Measurements from ENCODE around the gene RPP25L.

GRCh38 chr9:34579808-34580163 lies 32.1 kb downstream of the RPP25L start:
- TF ChIP-seq USF2 (IDR thresholded peaks at IDR 0.05; ENCODE audit: borderline replicate concordance, low read depth, low read length): no peak
- TF ChIP-seq CTCF (IDR thresholded peaks at IDR 0.05): no peak
- no peak for TF ChIP-seq MAX (IDR thresholded peaks at IDR 0.05; ENCODE audit: low read depth)
- TF ChIP-seq YY1 (IDR thresholded peaks at IDR 0.05; ENCODE audit: low read depth): no peak
- no peak for TF ChIP-seq MXI1 (IDR thresholded peaks at IDR 0.05; ENCODE audit: low read depth, low read length)
- no peak for TF ChIP-seq EZH2phosphoT487 (IDR thresholded peaks at IDR 0.05; ENCODE audit: borderline replicate concordance, low read depth)
- TF ChIP-seq EP300 (IDR thresholded peaks at IDR 0.05; ENCODE audit: borderline replicate concordance in 1 of 2, low read depth in 1 of 2, low read length in 1 of 2): no peak
- no peak for TF ChIP-seq PBX3 (IDR thresholded peaks at IDR 0.05)
- TF ChIP-seq TEAD4 (IDR thresholded peaks at IDR 0.05; ENCODE audit: borderline replicate concordance, insufficient read depth): no peak
